ENCODE measurements around the gene SH3PXD2A.
A peak's percentile ranks its signal among the peaks of the same experiment; 100 is the strongest.
"Not testable (repeated sequence)": the region's sequence is repeated elsewhere in the genome, so short reads cannot be mapped to it uniquely, and the experiment has no call there.

The SH3PXD2A gene

DNA sequence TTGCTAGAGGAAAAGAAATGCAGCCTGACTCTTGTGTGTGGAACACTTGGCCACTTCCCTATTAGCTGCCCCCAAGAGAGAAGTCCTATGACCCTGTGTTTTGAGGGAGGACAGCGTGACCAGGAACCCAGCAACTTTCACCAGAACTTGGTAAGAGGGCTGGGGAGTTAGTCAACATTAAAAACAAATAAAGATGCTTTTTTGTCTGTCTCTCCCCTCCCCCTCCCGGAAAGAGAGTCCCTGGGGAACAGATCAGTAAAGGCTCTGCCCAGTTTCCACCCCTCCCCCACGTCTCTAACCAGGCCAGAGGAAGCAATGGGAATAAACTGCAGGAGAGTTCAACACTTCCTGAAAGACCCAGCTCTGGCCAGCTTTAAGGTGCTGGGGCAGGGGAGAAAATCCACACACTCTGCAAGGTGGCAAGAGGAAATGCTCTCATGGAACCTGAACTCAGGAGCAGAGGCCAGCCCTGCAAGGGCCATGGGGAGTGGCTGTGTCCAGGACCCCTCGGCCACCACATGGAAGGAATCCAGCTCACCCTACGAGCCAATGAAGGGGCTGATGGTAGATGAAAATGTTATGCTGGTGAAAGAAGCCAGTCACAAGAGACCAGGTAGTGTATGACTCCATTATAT is 21.5 kb downstream of the SH3PXD2A start:
- DNase-seq (ENCODE audit: low read depth), result no peak

DNA sequence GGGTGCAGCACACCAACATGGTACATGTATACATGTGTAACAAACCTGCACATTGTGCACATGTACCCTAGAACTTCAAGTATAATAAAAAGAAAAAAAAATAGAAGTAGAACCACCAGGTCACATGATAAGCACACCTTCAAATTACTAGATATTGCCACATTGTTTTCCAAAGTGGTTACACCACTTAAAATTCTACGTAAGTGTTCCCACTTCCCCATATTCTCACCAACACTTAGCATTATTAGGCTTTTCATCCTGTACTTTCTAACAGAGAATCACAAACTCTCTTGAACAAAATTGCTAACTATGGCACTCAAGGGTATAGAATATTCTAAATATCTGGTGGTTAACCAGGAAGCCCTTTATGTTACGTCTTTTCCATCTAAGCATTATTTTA is 22.6 kb downstream of the SH3PXD2A start:
- DNase-seq (ENCODE audit: low read depth), result no peak

- peak; percentile 52 for DNase-seq (ENCODE audit: low read depth)
Observed at GRCh38 chr10:103829838-103830465, 25.4 kb downstream of the SH3PXD2A start.

DNA sequence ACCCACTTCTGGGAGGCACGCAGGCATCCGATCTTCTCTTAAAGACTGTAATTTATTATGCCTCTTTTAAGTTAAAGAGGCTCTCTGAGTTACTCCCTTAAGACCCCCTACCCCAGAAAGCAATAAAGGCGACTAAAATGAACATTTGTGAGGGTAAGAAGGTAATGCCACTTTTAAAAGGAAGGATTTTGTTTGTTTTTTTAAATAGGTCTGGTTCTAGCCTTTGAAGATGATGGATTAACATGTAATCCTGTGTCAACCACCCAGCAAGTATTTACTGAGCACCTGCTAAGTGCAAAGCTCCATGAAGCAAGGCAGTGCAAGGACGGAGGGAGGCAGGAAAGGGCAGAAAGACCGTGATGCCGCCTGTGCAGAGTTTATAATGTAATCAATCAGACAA is 26.1 kb downstream of the SH3PXD2A start:
- no peak for DNase-seq (ENCODE audit: low read depth)

GRCh38 chr10:103828587-103829197 is 26.7 kb downstream of the SH3PXD2A start:
- DNase-seq (ENCODE audit: low read depth), result no peak

- no peak for DNase-seq (ENCODE audit: low read depth)
Observed at GRCh38 chr10:103828107-103828506, 27.3 kb downstream of the SH3PXD2A start.

DNA sequence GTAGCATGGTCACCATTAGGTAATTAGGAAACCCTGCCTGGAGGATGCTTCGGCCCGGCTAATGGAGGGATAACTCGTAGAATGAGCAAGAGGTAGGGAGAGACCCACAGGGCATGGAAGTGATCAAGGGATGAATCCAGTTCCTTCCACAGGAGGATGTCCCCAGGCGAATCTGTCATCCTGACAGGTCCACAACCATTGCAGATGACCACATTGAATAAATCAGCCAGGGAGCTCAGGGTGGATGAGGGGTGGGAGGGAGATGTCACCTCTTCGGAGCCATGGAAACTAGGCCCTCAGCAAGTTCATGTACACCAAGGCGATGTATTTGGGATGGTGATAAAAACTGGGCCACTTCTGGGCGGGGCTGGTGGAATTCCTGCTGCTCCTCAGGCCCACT is 28.5 kb downstream of the SH3PXD2A start:
- no peak for DNase-seq (ENCODE audit: low read depth)

- no peak for DNase-seq (ENCODE audit: low read depth)
Observed at GRCh38 chr10:103824281-103824680, 31.1 kb downstream of the SH3PXD2A start.

- no peak for DNase-seq (ENCODE audit: low read depth)
Observed at GRCh38 chr10:103823706-103824272, 31.6 kb downstream of the SH3PXD2A start.

DNA sequence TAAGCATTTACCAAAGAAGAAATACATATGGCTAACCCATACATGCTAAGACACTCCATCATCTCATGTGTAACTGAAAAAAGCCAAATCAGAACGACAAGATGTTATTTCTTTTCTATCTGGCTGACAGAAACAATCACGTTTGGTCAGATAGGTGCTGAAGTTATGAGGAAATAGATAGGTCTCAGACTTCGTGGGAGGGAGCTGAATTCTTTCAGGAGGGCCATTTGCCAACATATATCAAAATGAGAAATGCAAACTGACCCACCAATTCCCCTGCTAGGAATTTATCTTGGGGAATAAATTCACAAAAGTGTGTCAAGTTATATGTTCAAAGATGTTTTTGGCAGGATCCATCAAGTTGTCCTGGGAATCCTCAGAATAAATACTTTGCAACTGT is 32.6 kb downstream of the SH3PXD2A start:
- peak; percentile 19 for DNase-seq (ENCODE audit: low read depth)

DNA sequence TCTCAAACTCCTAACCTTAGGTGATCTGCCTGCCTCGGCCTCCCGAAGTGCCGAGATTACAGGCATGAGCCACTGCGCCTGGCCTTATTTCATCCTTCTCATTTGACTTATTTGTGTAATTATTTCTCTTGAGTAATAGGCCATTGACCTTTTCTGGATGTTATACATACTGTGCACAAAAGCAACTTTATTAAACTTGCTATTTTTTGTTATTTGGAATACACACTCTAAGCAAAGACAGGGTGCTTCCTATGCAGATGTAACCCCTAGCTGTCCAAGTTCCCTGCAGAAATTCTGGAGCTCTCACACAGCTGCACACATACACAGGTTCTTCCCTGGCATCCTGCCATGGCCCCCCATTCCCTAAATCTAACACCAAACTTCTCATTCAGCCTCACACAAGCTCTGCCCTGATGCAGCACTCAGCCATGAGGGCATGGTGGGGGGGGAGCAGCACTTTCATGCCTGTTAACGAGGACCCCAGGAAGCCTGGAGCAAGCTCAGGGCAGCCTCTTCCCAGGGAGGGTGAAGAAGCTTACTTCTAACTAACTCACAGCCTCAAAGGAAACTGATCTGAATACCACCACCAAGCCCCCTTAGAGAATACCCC is 33.2 kb downstream of the SH3PXD2A start:
- DNase-seq (ENCODE audit: low read depth), result no peak

GRCh38 chr10:103820101-103821062 is 35.0 kb downstream of the SH3PXD2A start:
- DNase-seq (ENCODE audit: low read depth), result no peak

DNA sequence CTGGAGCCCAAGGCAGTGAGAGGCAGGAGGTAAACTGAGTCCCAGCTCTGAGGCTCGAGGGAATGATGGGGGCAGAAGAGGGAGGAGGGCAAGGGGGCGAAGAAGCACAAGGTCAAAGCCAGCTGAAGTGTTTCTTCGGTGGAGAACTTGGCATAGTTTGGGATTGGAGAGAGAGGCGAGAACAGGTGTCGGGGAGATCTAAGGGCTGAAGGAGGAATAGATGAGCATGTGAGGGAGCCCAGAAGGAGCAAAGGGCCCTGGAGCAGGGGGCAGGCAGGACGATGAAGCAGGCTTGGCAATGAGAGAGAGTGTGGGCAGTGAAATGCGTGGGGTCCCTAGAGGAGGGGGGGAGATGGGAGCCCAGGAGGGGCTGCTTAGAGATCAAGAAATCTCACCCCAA is 35.9 kb downstream of the SH3PXD2A start:
- no peak for DNase-seq (ENCODE audit: low read depth)

DNA sequence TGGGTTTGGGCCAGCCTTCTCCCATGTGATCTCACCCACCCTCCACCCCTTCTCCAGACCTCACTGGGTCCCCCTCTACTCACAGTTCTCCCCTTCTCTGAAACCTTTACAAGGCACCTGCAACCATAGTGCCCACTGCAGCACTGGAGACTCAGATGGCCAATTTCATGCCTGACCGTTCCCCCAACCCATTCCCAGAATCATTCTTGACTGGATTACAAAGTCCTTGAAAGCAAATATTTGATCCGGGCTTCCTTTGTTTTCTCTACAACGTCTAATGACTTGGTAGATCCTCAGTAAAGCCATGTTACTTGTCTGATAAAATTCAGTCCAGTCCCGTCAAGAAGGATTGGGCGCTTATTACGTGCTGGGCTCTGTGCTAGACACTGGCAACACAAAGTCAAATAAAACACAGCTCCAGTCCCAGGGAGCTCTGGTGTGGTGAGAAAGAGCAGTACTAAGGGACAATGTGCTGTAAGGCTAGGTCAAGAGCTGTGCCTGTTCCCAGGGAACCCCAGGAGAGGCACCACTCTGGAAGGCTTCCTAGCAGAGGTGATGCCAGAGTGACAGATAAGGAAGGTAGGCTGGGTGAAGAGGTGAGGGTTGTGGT is 36.5 kb downstream of the SH3PXD2A start:
- no peak for DNase-seq (ENCODE audit: low read depth)

- DNase-seq (ENCODE audit: low read depth), result no peak
Observed at GRCh38 chr10:103818105-103818504, 37.3 kb downstream of the SH3PXD2A start.

DNA sequence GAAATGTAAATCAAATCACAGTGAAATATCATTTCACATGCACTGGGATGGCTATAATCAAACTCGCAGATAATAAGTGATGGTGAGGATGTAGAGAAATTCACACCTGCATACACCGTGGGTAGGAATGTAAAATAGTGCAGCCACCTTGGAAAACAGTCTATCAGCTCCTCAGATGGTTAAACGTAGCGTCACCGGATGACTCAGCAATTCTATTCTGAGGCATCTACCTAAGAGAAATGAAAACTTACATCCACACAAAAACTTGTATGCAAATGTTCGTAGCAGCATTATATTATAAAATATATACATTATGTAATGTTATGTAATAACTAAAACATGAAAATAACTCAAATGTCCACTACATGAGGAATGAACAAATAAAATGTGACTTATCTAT is 38.9 kb downstream of the SH3PXD2A start:
- peak; percentile 47 for DNase-seq (ENCODE audit: low read depth)

DNA sequence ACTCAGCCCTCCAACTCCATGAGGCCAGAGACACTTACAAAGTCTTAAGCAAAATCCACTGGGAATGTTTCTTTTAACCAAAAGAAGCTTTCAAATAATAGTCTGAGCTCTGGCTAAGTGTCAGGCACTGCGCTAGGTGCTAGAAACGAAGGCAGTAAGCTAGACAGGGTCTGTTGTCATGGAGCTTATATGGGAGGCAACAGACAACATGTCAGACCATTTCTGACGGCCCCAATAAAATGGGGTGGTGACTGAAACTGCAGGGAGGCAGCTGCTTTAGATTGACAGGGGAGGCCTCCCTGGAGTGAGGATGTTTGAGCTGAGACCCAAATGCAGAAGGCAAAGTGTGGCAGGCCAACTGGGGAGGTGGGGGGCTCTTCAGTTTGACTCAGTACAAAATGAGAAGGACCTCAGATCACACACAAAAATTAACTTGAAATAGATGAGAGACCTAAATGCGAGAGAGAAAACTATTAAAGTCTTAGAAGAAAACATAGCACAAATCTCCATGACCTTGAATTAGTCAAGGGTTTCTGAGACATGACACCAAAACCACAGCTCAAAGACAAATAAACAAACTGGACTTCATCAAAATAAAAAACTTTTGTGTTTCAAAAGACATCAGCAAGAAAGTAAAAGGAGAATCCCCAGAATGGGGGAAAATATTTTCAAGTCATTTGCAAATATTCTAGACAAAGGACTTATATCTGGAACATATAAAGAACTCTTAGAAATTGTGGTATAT is 40.6 kb downstream of the SH3PXD2A start:
- DNase-seq (ENCODE audit: low read depth), result peak; percentile 58

GRCh38 chr10:103814105-103814504 is 41.3 kb downstream of the SH3PXD2A start:
- no peak for DNase-seq (ENCODE audit: low read depth)

- DNase-seq (ENCODE audit: low read depth), result not testable (repeated sequence)
Observed at GRCh38 chr10:103813312-103813711, 42.1 kb downstream of the SH3PXD2A start.

DNA sequence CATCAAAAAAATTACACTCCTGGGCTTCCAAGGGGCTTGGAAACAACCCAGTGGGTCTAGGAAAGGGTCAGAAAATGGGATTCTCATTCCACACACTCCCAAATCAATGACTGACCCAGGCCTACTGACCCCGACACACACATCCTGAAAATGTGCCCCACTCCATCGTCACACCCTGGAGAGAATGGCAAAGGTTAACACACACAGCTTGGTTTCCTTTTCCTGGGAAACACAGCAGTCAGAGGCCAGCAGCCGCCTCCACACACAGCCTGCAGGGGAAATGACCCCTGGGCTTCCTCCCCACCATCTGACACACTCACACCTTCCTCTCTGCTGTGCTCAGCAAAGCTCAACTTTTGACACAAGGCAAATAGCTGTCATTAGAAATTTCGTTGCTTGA is 42.9 kb downstream of the SH3PXD2A start:
- no peak for DNase-seq (ENCODE audit: low read depth)

DNA sequence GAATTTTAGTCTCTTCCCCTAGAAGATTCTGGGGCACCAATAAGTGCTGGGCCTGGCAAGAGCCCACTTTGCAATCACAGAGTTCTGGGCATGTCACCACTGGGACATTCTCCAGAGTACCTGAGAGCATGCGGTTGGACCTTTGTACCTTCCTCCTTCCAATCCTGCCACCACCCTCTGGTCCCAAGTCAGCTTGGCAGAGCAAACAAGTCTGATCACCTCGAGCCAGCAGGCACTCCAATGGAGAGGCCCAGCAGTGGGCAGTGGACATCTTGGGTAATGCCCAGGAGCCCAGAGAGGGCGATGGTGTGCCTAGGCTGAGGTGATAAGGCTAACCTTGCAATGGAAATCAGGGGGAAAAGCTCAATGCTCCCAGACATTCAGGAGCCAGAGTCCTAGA is 43.4 kb downstream of the SH3PXD2A start:
- no peak for DNase-seq (ENCODE audit: low read depth)
